Epithelial cell of proximal tubule (primary cell): Measurements from ENCODE around the gene NRXN2. TPM values are rescaled to one million over a fixed set of nuclear protein-coding genes. Genes with fewer than 3 reads are reported as not detected.
A peak's percentile ranks its signal among the peaks of the same experiment; 100 is the strongest.

Experiments used
- DNase-seq: peaks from one replicate; pipeline ENCODE4 v3.0.0-alpha.2; 2011; ENCODE audit warnings: low read depth
- H3K4me3 ChIP-seq: 2 replicates; pipeline ENCODE4 v1.5.1; 2011; ENCODE audit warnings: low read depth, mild to moderate bottlenecking, low read length
- total RNA-seq: library from RNA; depleted of rRNA; stranded (reverse); fragments of >200 nt; gene quantifications from 2 replicates; pipeline ENCODE4 v1.2.3, GENCODE V29; 2015
- TF ChIP-seq, protein P1 (sequence below): conservative IDR thresholded peaks from 2 replicates; pipeline ENCODE4 v1.5.1; 2012; ENCODE audit warnings: low read depth, mild to moderate bottlenecking, low read length

Gene NRXN2
- total RNA-seq, 1 donor from 2014 or later, result not detected

GRCh38 chr11:64627371-64627770 is 95.6 kb downstream of the NRXN2 start:
- no peak for DNase-seq
- no peak overlapping the region for H3K4me3 ChIP-seq
- TF ChIP-seq, protein P1, sequence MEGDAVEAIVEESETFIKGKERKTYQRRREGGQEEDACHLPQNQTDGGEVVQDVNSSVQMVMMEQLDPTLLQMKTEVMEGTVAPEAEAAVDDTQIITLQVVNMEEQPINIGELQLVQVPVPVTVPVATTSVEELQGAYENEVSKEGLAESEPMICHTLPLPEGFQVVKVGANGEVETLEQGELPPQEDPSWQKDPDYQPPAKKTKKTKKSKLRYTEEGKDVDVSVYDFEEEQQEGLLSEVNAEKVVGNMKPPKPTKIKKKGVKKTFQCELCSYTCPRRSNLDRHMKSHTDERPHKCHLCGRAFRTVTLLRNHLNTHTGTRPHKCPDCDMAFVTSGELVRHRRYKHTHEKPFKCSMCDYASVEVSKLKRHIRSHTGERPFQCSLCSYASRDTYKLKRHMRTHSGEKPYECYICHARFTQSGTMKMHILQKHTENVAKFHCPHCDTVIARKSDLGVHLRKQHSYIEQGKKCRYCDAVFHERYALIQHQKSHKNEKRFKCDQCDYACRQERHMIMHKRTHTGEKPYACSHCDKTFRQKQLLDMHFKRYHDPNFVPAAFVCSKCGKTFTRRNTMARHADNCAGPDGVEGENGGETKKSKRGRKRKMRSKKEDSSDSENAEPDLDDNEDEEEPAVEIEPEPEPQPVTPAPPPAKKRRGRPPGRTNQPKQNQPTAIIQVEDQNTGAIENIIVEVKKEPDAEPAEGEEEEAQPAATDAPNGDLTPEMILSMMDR, result no peak

DNA sequence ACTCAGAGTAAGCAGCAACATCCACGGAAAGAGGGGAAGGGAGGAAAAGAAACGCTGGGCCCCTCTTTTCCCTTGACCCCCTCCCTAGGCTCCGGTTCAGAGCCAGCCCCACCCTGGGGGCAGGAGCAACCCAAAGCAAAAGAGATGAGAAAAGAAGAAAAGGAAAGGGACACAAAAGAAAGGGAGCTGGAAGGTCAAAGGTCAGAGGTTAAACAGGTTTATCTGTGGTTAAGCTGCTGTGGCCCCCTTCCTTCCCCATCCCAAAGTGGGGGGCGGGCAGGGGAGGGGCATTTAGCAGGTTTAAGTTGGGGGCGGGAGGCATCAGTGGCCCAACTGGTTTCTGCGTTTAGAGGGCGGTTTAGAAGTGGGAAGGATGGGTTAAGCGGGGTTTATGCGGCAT is 96.4 kb downstream of the NRXN2 start:
- TF ChIP-seq, protein P1, result no peak
- H3K4me3 ChIP-seq, result no peak overlapping the region
- DNase-seq, result no peak

DNA sequence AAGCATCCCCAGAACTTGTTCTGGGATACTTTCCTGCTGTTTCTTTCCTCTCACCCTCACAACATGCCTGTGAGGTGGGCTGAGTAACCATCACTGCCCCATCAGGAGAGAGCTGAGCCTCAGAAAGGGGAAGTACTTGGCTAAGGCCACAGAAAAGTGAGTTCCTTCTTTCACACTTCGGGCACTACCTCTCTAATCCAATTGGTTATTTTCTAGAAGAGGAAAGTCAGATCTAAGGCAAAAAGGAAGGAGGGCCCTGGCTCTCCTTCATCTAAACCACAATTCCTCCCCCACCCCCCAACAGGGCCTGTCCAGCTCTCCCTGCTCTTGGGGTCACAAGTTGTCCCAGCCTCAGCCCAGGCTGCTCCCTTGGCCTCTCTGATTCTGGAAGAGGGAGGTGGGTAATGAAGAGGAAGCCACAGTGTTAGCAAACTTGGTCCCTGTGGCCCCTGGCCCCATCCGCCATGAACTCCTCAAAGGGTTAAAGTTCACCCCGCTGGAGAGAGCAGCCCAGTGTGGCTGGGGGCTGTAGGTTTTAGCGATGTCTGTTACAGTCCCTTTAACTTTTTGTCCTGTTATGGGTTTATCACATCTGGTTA is 98.0 kb downstream of the NRXN2 start:
- no peak for DNase-seq
- no peak overlapping the region for H3K4me3 ChIP-seq
- TF ChIP-seq, protein P1, result no peak

DNA sequence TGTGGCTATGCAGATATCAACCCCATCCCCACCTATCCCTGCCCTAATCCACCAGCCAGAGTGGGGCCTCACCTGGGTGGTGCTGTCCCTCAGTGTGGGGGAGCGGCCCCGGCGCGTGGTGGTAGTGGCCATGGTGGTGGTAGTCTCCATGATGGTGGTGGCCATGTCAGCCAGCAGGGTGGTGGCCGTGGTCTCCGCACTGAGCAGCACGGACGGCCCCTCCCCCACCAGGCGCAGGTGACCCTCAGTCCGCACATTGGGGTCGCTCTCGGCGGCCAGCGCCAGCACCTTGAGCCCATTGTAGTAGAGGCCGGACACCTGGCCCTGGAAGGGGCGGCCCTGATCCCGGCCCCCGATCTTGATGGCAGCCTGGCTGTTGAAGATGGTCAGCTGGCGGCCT is 100.3 kb downstream of the NRXN2 start:
- H3K4me3 ChIP-seq, result no peak overlapping the region
- TF ChIP-seq, protein P1, result no peak
- no peak for DNase-seq

- TF ChIP-seq, protein P1, result no peak
- no peak for DNase-seq
- no peak overlapping the region for H3K4me3 ChIP-seq
Observed at GRCh38 chr11:64621283-64622019, 101.5 kb downstream of the NRXN2 start.

DNA sequence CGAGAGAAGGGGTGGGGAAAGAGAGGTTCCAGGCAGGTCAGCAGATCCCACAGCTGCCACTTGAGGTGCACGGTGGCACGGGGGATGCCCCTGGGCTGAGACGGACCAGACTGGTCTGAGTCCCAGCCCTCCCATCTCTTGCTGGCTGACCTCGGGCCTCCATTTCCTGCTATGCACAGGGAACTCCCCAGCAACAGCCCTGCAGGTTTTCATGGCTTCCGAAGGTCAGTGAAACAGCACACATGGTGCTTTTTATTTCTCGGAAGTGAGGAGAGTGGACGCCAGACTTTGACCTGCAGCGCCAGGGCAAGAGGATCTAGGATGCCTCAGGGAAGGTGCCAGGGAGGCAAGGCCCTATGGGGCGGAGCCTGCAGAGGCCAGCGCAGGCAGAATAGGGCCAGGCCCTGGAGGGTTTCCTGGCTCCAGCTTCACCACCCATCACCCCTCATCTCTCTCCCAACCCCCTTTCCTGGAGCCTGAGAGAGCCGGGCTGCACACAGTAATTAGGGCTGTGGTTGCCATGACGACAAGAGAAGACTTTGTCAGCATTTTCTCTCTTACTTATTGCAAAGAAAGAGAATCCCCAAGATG is 102.5 kb downstream of the NRXN2 start:
- TF ChIP-seq, protein P1, result no peak

More for the DNA sequence above, 102.5 kb downstream of the NRXN2 start:
- DNase-seq, result peak; percentile 6
- no peak overlapping the region for H3K4me3 ChIP-seq
